Mesothelial cell of epicardium (in vitro differentiated cells): ENCODE data around the gene CHST11. TPM values are rescaled to one million over a fixed set of nuclear protein-coding genes. Genes with fewer than 3 reads are reported as not detected.
"Not testable (repeated sequence)": the region's sequence is repeated elsewhere in the genome, so short reads cannot be mapped to it uniquely, and the experiment has no call there.

Experiments
- DNase-seq, 2 experiments: peaks; one replicate each; pipeline ENCODE4 v3.0.0; 2021; ENCODE audit warnings: low spot score in 2 of 2; ENCODE audit not compliant: unreplicated experiment in 2 of 2
- H3K27ac Mint-ChIP-seq: 2 replicates; pipeline ENCODE4 v1.8.0; 2021; ENCODE audit warnings: mixed read lengths
- H3K27me3 Mint-ChIP-seq: 2 replicates; pipeline ENCODE4 v1.8.0; 2021; ENCODE audit warnings: low read depth, mixed read lengths
- H3K36me3 Mint-ChIP-seq: 2 replicates; pipeline ENCODE4 v1.8.0; 2021; ENCODE audit warnings: mixed read lengths
- H3K4me1 Mint-ChIP-seq: 2 replicates; pipeline ENCODE4 v1.8.0; 2021; ENCODE audit warnings: mixed read lengths
- H3K4me3 Mint-ChIP-seq: 2 replicates; pipeline ENCODE4 v1.8.0; 2021; ENCODE audit warnings: mild to moderate bottlenecking, moderate library complexity, mixed read lengths
- H3K9me3 Mint-ChIP-seq: 2 replicates; pipeline ENCODE4 v1.8.0; 2021; ENCODE audit warnings: mixed read lengths
- total RNA-seq: library from RNA; stranded (reverse); gene quantifications from 3 replicates; pipeline ENCODE4 v1.2.1, GENCODE V29; 2021
- TF ChIP-seq, protein P1 (sequence below): fragments of 200-600 bp; sonication (generic); IDR thresholded peaks from one replicate; pipeline ENCODE4 v1.5.0; 2021; ENCODE audit warnings: antibody characterized with exemption; ENCODE audit not compliant: unreplicated experiment

The CHST11 gene
- total RNA-seq, 1 donor from 2014 or later = 15.0 TPM

DNA sequence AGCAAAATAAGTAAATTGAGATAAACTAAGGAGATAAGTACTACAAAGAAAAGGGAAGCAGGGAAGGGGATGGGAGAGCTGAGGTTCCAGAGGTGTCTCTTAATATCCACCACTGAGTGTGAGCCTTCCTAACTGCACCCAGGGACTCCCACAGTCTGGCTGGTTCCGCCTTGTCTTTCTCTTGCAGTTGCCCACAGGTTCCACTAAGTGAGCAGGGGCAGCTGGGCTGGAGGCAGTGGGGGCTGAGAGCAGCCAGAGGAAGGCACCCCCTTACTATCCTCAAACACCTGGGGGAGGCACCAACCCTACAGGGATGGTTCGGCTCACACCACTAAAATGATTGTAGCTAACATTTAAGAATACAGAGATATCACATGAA is 286.4 kb downstream of the CHST11 start:
- no peaks in the 10 kb centered on the region for H3K27me3 Mint-ChIP-seq
- no peaks in the 10 kb centered on the region for H3K9me3 Mint-ChIP-seq
- no peak for DNase-seq
- H3K4me1 Mint-ChIP-seq = peaks cover 8% of the 10 kb centered on the region
- no peak overlapping the region for H3K4me3 Mint-ChIP-seq
- no peaks in the 10 kb centered on the region for H3K36me3 Mint-ChIP-seq
- no peak overlapping the region for H3K27ac Mint-ChIP-seq
- TF ChIP-seq, protein P1, sequence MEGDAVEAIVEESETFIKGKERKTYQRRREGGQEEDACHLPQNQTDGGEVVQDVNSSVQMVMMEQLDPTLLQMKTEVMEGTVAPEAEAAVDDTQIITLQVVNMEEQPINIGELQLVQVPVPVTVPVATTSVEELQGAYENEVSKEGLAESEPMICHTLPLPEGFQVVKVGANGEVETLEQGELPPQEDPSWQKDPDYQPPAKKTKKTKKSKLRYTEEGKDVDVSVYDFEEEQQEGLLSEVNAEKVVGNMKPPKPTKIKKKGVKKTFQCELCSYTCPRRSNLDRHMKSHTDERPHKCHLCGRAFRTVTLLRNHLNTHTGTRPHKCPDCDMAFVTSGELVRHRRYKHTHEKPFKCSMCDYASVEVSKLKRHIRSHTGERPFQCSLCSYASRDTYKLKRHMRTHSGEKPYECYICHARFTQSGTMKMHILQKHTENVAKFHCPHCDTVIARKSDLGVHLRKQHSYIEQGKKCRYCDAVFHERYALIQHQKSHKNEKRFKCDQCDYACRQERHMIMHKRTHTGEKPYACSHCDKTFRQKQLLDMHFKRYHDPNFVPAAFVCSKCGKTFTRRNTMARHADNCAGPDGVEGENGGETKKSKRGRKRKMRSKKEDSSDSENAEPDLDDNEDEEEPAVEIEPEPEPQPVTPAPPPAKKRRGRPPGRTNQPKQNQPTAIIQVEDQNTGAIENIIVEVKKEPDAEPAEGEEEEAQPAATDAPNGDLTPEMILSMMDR = no peak

DNA sequence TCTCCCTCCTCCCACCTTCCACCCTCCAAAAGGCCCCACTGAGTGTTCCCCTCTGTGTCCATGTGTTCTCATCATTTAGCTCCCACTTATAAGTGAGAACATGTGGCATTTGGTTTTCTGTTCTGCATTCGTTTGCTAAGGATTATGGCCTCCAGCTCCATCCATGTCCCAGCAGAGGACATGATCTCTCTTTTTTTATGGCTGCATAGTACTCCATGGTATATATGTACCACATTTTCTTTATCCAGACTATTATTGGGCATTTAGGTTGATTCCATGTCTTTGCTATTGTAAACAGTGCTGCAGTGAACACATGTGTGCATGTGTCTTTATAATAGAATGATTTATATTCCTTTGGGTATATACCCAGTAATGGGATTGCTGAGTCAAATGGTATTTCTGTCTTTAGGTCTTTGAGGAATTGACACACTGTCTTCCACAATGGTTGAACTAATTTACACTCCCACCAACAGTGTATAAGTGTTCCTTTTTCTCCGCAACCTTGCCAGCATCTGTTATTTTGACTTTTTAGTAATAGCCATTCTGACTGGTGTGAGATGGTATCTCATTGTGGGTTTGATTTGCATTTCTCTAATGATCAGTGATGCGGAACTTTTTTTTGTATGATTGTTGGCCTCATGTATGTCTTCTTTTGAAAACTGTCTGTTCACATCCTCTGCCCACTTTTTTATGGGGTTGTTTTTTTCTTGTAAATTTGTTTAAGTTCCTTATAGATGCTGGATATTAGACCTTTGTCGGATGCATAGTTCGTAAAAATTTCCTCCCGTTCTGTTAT is 287.2 kb downstream of the CHST11 start:
- H3K36me3 Mint-ChIP-seq, H3K27ac Mint-ChIP-seq, H3K4me3 Mint-ChIP-seq, H3K9me3 Mint-ChIP-seq, H3K4me1 Mint-ChIP-seq, DNase-seq, H3K27me3 Mint-ChIP-seq: not testable (repeated sequence)

DNA sequence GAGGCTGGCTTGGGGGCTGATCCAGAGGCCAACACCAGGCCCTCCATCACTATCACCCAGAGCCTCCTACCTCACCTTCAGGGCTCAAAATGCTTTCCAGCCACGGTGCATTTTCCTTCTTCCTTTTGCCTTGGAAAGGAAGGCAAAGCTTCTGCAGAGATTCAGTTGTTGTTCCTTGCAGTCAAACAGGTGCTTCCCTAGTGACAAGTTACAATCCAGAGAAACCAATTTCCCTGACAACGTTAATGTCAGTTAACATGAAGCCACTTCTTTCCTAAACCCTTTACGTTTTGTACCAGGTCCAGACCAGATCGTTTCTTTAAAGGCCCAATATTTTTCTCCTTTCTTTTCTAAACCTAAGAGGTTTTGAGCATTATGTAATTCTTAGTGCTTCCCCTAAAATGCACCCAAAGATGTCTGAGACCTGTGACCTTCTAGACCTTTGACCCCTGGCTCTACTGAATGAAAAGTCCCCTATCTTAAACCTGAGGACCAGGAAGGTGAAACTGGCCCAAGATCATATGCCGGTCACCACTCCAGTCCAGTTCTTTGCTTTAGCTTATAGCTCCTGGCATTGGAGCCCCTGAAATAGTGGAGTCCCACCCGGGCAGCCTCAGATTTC is 289.8 kb downstream of the CHST11 start:
- peaks cover 7% of the 10 kb centered on the region for H3K4me1 Mint-ChIP-seq
- DNase-seq = no peak
- TF ChIP-seq, protein P1 = no peak
- H3K9me3 Mint-ChIP-seq = no peaks in the 10 kb centered on the region
- no peak overlapping the region for H3K27ac Mint-ChIP-seq
- H3K4me3 Mint-ChIP-seq = no peak overlapping the region
- no peaks in the 10 kb centered on the region for H3K27me3 Mint-ChIP-seq
- H3K36me3 Mint-ChIP-seq = no peaks in the 10 kb centered on the region

DNA sequence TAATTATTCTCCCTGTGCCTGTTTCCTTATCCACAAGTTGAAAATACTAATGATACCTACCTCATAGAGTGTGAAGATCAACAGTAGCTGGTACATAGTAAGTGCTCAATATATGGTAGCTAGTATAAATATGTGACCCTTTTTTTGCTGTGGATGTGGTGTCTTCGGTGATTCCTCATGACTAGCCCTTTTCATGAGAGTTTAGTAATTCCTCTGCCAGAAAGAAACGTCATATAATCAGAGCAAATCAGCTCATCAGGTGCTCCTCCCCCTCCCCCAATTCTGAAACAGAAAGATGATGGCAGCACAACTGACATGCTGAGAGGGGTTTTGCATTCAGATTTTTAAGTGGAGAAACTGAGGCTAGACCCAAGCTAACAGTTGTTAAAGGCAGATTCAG is 290.6 kb downstream of the CHST11 start:
- DNase-seq = no peak
- H3K4me1 Mint-ChIP-seq = peaks cover 7% of the 10 kb centered on the region
- H3K27ac Mint-ChIP-seq = no peak overlapping the region
- H3K9me3 Mint-ChIP-seq = no peaks in the 10 kb centered on the region
- H3K27me3 Mint-ChIP-seq = no peaks in the 10 kb centered on the region
- TF ChIP-seq, protein P1 = no peak
- H3K4me3 Mint-ChIP-seq = no peak overlapping the region
- no peaks in the 10 kb centered on the region for H3K36me3 Mint-ChIP-seq

DNA sequence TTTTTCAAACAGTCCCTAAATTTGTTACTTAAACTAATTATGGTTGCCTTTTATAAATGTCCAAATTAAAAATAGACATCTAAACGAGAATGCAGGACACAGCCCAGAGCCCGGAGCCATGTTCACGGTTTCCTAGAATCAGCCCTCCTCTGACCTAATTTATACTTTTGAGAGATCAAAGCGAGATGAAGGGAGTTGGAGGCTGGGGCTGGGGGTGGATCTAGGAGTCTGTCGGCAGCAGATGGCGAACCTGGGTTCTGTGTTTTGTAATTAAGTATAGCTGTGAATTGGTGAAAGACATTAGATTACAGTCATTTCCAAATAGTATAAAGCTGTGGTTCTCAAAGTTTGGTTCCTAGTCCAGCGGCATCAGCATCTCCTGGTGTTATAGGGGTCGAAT is 291.2 kb downstream of the CHST11 start:
- H3K27me3 Mint-ChIP-seq = no peaks in the 10 kb centered on the region
- no peaks in the 10 kb centered on the region for H3K9me3 Mint-ChIP-seq
- H3K36me3 Mint-ChIP-seq = no peaks in the 10 kb centered on the region
- DNase-seq = no peak
- no peak overlapping the region for H3K4me3 Mint-ChIP-seq
- H3K27ac Mint-ChIP-seq = no peak overlapping the region
- H3K4me1 Mint-ChIP-seq = peaks cover 7% of the 10 kb centered on the region
- TF ChIP-seq, protein P1 = no peak

DNA sequence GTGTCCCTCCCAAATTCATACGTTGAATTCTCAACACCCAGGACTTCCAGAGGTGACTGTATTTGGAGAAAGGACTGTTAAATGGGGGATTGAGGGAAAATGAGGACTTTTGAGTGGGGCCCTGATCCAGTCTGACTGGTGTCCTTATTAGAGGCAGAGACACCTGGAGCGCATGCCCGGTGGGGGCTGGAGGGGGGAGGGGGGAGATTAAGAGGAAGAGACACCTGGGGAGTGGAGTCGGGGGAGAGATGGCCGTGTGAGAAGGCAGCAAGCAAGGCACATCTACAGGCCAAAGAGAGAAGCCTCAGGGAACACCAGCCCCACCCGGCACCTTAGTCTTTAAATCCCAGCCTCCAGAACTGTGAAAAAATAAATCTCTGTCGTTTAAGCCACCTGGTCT is 291.6 kb downstream of the CHST11 start:
- H3K4me3 Mint-ChIP-seq = no peak overlapping the region
- no peak overlapping the region for H3K27ac Mint-ChIP-seq
- TF ChIP-seq, protein P1 = no peak
- H3K9me3 Mint-ChIP-seq = no peaks in the 10 kb centered on the region
- H3K4me1 Mint-ChIP-seq = peaks cover 7% of the 10 kb centered on the region
- H3K36me3 Mint-ChIP-seq = no peaks in the 10 kb centered on the region
- no peak for DNase-seq
- H3K27me3 Mint-ChIP-seq = no peaks in the 10 kb centered on the region
